ENCODE data around the gene SUMO2.

- TF ChIP-seq ELF1 (IDR thresholded peaks at IDR 0.05; ENCODE audit: borderline replicate concordance, low read depth), result no peak
- TF ChIP-seq, protein P1, sequence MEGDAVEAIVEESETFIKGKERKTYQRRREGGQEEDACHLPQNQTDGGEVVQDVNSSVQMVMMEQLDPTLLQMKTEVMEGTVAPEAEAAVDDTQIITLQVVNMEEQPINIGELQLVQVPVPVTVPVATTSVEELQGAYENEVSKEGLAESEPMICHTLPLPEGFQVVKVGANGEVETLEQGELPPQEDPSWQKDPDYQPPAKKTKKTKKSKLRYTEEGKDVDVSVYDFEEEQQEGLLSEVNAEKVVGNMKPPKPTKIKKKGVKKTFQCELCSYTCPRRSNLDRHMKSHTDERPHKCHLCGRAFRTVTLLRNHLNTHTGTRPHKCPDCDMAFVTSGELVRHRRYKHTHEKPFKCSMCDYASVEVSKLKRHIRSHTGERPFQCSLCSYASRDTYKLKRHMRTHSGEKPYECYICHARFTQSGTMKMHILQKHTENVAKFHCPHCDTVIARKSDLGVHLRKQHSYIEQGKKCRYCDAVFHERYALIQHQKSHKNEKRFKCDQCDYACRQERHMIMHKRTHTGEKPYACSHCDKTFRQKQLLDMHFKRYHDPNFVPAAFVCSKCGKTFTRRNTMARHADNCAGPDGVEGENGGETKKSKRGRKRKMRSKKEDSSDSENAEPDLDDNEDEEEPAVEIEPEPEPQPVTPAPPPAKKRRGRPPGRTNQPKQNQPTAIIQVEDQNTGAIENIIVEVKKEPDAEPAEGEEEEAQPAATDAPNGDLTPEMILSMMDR (IDR thresholded peaks at IDR 0.05 in 2 of 3, conservative IDR thresholded peaks at IDR 0.05 in 1 of 3; ENCODE audit: borderline replicate concordance in 1 of 3, insufficient read depth in 1 of 3, low read depth in 2 of 3, low read length in 2 of 3), result no peak
These were observed 48.3 kb upstream of the SUMO2 start for GRCh38 chr17:75231071-75231470.

Data from HCT116 (cell line).